ENCODE data around the gene ZNF888.
A peak's percentile ranks its signal among the peaks of the same experiment; 100 is the strongest.

The ZNF888 gene

GRCh38 chr19:52943134-52943883, 20.1 kb upstream of the ZNF888 start (continued):
- TF ChIP-seq YY1 (tag by site-specific recombination; IDR thresholded peaks at IDR 0.05) (no peak), ZNF426 (tag by site-specific recombination; IDR thresholded peaks at IDR 0.05) (no peak), ELK4 (IDR thresholded peaks at IDR 0.05; ENCODE audit: borderline replicate concordance, low read depth, low read length) (no peak), ZNF274 (IDR thresholded peaks at IDR 0.05; ENCODE audit: low read length) (no peak), ZNF274 (tag by site-specific recombination; IDR thresholded peaks at IDR 0.05; ENCODE audit: borderline replicate concordance) (no peak), ZNF175 (tag by site-specific recombination; IDR thresholded peaks at IDR 0.05) (no peak), ZNF146 (tag by site-specific recombination; IDR thresholded peaks at IDR 0.05) (no peak), ZNF121 (tag by site-specific recombination; IDR thresholded peaks at IDR 0.05) (no peak), ZNF341 (tag by site-specific recombination; IDR thresholded peaks at IDR 0.05; ENCODE audit: low read depth) (0 out of 2 replicates have a peak, but pooled peaks have one; percentile 57), ZNF132 (tag by site-specific recombination; IDR thresholded peaks at IDR 0.05; ENCODE audit: borderline replicate concordance) (no peak), ZNF791 (tag by site-specific recombination; IDR thresholded peaks at IDR 0.05) (no peak), PRDM1 (tag by site-specific recombination; IDR thresholded peaks at IDR 0.05) (no peak), MZF1 (tag by site-specific recombination; IDR thresholded peaks at IDR 0.05; ENCODE audit: borderline replicate concordance) (no peak), ZNF335 (tag by site-specific recombination; conservative IDR thresholded peaks at IDR 0.05) (peak; percentile 64), ZNF248 (tag by site-specific recombination; IDR thresholded peaks at IDR 0.05) (no peak), ZNF585B (tag by site-specific recombination; IDR thresholded peaks at IDR 0.05) (no peak), ZNF776 (tag by site-specific recombination; IDR thresholded peaks at IDR 0.05; ENCODE audit: borderline replicate concordance) (no peak), ZBTB10 (tag by site-specific recombination; IDR thresholded peaks at IDR 0.05) (no peak), TSHZ1 (tag by site-specific recombination; IDR thresholded peaks at IDR 0.05; ENCODE audit: borderline replicate concordance) (no peak), WT1 (tag by site-specific recombination; IDR thresholded peaks at IDR 0.05) (no peak), ZNF830 (tag by site-specific recombination; IDR thresholded peaks at IDR 0.05; ENCODE audit: low read depth) (no peak), ZNF19 (tag by site-specific recombination; IDR thresholded peaks at IDR 0.05; ENCODE audit: low read depth) (no peak), ZNF701 (tag by site-specific recombination; IDR thresholded peaks at IDR 0.05) (no peak), INSM2 (tag by site-specific recombination; IDR thresholded peaks at IDR 0.05) (no peak), GLIS2 (tag by site-specific recombination; IDR thresholded peaks at IDR 0.05) (no peak; the same call in 1 of the 2 replicates), GFI1B (tag by site-specific recombination; IDR thresholded peaks at IDR 0.05) (no peak)
